Skeletal muscle satellite cell (primary cell): ENCODE results near the gene NDUFB10. TPM values are rescaled to one million over a fixed set of nuclear protein-coding genes. Genes with fewer than 3 reads are reported as not detected.
A peak's percentile ranks its signal among the peaks of the same experiment; 100 is the strongest.

Experiments
- H3K27me3 ChIP-seq: 2 replicates; pipeline ENCODE4 v1.7.0; 2013; ENCODE audit warnings: low read length; ENCODE audit not compliant: control insufficient read depth, insufficient read depth
- H3K36me3 ChIP-seq: 2 replicates; pipeline ENCODE4 v1.7.0; 2013; ENCODE audit warnings: mild to moderate bottlenecking, control low read depth, low read length; ENCODE audit not compliant: insufficient read depth
- H3K4me1 ChIP-seq: 2 replicates; pipeline ENCODE4 v1.7.0; 2013; ENCODE audit warnings: low read length; ENCODE audit not compliant: control insufficient read depth, insufficient read depth
- H3K4me2 ChIP-seq: 2 replicates; pipeline ENCODE4 v1.7.0; 2013; ENCODE audit warnings: mild to moderate bottlenecking, low read length
- H3K4me3 ChIP-seq: 2 replicates; pipeline ENCODE4 v1.7.0; 2013; ENCODE audit warnings: low read length
- H3K9ac ChIP-seq: 2 replicates; pipeline ENCODE4 v1.7.0; 2013; ENCODE audit warnings: mild to moderate bottlenecking, low read depth, low read length, moderate library complexity
- H3K9me3 ChIP-seq: replicated peaks from 2 replicates; pipeline ENCODE4 v1.7.0; 2013; ENCODE audit warnings: mild to moderate bottlenecking, control low read depth, low read length
- small RNA-seq: library from RNA; depleted of rRNA; stranded (forward); fragments of <200 nt; gene quantifications from one replicate; pipeline ENCODE3, GENCODE V24; 2012

Gene NDUFB10

DNA sequence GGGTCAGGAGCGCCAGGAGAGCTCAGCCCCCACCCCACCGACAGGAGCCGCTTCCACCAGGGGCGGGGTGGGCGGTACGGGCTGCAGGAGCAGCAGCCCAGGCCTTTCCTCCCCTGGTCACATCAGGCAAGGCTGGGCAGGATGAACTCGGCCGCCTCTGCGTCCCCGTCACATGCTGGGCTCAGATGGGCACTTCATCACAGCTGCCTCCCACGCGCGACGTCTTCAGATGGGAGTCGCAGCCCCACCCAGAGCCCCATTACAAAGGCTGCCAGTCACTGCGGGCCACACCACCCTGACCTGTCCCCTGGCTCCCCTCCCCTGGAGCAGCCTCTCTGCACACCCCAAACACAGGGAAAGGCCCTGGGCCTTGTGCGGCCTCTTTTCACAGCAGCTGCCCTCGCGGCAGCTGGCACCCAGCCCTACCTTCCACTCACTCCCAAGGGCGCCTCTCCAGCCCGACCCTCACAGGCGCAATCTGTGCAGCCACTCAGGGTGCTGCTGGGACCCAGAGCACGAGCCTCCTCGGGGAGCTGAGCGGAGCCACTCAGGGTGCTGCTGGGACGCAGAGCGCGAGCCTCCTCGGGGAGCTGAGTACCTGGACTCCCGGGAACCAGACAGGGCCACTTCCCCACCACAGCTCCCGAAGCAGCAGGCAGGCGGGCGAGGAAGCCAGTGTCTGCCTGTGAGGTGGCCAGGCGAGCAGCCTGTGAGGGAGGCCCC lies 45.6 kb downstream of the NDUFB10 start:
- H3K9me3 ChIP-seq: no peaks in the 10 kb centered on the region
- peaks cover 35% of the 10 kb centered on the region for H3K36me3 ChIP-seq
- H3K27me3 ChIP-seq: no peaks in the 10 kb centered on the region
- H3K4me1 ChIP-seq: peaks cover 49% of the 10 kb centered on the region
- peak overlapping the region; percentile 66 for H3K4me2 ChIP-seq
- H3K4me3 ChIP-seq: peak overlapping the region; percentile 38
- peak overlapping the region; percentile 39 for H3K9ac ChIP-seq

DNA sequence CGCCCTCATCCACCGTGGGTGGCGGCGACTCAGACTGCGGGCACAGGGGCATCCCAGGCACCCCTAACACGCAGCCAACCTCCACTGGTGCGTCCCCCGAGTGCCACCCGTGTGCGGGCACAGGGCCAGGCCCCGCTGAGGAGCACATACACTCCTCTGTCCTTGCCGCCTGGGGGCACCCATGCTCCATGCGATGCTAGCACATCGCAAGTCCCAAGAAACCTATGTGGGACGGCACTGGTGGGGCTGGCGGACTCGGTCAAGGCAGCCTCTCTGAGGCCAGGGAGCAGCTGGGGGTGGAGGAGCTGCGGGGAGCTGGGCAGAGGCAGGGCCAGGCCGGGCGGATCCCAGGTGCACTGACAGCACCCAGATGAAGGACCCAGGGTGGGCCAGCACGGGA lies 46.3 kb downstream of the NDUFB10 start:
- Histone ChIP-seq H3K9me3 (no peaks in the 10 kb centered on the region), H3K9ac (peak overlapping the region; percentile 39), H3K4me2 (peak overlapping the region; percentile 66), H3K4me1 (peaks cover 56% of the 10 kb centered on the region), H3K4me3 (no peak overlapping the region), H3K27me3 (no peaks in the 10 kb centered on the region), H3K36me3 (peaks cover 30% of the 10 kb centered on the region)

DNA sequence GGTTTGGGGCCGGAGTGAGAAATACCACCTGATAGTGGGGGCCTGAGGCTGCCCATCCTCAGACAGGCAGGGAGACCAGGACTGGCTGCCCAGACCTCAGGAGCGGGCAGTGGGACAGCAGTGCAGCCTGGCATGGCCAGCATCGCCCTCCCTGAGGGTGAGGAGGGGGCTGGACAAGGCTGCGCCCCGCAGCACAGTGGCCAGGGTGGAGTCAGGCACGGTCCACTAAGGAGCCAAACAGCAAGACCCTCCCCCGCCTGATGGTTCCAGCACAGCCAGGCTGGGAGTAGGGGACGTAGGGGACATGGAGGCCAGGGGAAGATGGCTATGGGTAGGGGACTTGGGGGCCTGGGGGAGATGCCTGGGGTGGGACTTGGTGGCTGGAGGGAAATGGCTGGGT lies 47.0 kb downstream of the NDUFB10 start:
- no peak overlapping the region for H3K4me3 ChIP-seq
- H3K9ac ChIP-seq: peak overlapping the region; percentile 4
- no peaks in the 10 kb centered on the region for H3K27me3 ChIP-seq
- peak overlapping the region; percentile 93 for H3K4me2 ChIP-seq
- peaks cover 58% of the 10 kb centered on the region for H3K4me1 ChIP-seq
- no peaks in the 10 kb centered on the region for H3K9me3 ChIP-seq
- H3K36me3 ChIP-seq: peaks cover 24% of the 10 kb centered on the region

DNA sequence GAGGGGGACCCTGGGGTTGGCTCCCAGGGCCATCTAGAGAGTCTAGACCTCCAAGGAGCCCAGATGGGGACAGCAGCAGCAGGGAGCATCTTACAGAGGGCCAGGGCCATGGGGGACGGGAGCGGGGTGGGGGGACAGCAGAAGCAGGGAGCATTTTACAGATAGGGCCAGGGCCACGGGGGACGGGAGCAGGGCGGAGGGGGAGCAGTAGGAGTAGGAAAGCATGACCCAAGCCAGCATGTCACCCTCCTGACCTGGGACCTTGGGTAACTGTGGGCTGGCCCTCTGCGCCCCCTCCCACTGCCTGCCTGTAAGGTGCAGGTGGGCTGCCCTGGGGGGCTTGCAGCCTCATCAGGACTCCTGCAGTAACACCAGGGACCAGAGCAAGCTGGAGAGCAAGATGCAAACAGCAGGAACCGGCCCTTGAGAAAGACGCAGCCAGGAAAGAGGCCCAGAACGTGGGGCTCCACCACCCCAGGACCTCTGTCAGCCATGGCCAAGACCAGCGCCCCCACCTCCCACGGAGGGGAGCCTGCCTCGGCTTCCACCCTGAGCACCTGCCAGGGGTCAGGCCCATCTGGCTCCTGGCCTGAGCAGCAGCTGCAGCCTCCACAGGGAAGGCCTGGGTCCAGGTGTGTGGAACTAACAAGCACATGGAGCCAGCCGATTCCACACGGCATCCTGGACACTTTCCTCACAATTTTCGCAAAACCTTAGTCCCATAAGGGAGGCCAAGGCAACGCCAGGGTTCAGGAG lies 47.9 kb downstream of the NDUFB10 start:
- peak overlapping the region; percentile 95 for H3K9ac ChIP-seq
- no peaks in the 10 kb centered on the region for H3K9me3 ChIP-seq
- no peaks in the 10 kb centered on the region for H3K27me3 ChIP-seq
- peaks cover 58% of the 10 kb centered on the region for H3K4me1 ChIP-seq
- H3K4me3 ChIP-seq: peak overlapping the region; percentile 74
- H3K36me3 ChIP-seq: peaks cover 14% of the 10 kb centered on the region
- peak overlapping the region; percentile 93 for H3K4me2 ChIP-seq

DNA sequence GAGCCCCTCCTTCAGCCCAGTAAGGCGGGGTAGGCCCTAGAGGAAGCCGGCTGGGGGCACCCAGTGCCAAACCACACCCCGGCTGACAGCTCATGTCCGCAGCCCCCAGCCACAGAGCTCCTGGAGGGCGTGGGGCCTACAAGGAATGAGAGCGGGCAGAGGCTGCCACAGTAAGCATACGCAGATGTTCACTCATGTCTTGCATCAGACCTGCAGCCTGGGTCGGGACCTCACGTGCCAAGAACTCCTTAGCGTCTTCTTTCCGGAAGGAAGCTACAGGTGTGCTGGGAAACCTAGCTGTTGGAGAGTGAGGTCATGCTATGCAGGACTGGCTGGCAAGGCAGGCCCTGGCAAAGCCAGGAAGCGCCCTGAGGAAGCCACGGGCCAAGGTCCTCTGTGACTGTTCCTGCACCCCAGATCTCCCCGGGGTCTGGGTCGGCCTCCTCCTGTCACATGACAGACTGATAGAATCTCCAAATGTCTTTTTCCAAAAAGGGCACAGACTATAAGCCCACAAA lies 48.7 kb downstream of the NDUFB10 start:
- Histone ChIP-seq H3K36me3 (peaks cover 6% of the 10 kb centered on the region), H3K27me3 (no peaks in the 10 kb centered on the region), H3K4me1 (peaks cover 58% of the 10 kb centered on the region), H3K9ac (peak overlapping the region; percentile 95), H3K4me2 (peak overlapping the region; percentile 93), H3K4me3 (peak overlapping the region; percentile 74), H3K9me3 (no peaks in the 10 kb centered on the region)

DNA sequence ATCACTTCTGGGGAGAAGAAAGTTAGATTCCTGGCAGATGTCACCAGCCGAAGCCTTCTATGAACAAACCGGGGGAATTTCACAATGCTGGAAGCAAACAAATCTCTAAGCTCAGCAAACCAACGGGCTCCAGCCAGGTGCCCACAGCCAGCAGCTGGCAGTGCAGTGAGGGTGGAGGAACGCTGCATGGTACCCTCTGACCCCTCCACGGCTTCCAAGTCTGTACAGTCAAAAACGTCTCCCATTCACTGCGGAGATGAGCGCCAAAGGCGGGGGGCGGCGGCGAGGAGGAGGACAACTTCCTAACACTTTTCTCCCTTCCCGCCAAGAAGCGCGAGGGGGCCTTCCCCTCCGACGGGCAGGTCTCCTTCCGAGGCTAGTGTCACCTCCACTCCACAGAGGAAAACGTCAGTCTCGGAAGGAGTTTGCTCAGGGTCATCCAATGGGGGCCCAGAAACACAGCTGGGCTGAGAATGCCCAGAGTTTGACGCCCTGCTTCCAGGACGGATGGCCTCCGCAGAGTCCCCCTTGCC lies 49.4 kb downstream of the NDUFB10 start:
- Histone ChIP-seq H3K36me3 (peaks cover under 1% of the 10 kb centered on the region), H3K9me3 (no peaks in the 10 kb centered on the region), H3K4me1 (peaks cover 58% of the 10 kb centered on the region), H3K4me3 (peak overlapping the region; percentile 74), H3K27me3 (no peaks in the 10 kb centered on the region), H3K9ac (peak overlapping the region; percentile 95), H3K4me2 (peak overlapping the region; percentile 93)

DNA sequence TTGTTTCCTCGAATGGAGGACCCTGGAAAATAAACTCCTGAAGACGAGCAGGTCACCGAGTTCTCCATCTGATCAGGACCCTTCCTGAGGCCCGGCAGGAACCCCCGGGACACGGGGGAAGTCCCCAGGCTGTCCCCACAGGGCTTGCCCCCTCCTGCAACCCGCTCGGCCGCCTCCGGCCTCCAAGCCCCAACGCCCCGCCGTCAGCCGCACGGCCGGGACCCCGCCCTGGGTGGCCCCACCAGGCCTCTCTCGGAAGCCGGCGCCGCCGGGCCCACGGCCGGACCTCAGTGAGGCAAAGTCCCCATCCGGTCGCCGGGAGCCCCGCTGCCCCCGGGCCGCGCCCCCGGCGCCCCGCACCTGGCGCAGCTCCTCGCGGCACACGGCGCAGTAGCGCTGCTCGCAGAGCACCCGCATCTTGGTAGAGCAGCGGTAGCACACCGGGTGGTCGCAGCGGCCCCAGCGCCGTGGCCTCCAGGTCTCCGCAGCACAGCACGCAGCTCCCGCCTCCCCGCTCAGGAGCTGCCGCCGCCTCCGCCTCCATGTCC lies 49.9 kb downstream of the NDUFB10 start:
- no peaks in the 10 kb centered on the region for H3K36me3 ChIP-seq
- peaks cover 54% of the 10 kb centered on the region for H3K4me1 ChIP-seq
- H3K4me3 ChIP-seq: peak overlapping the region; percentile 74
- peak overlapping the region; percentile 95 for H3K9ac ChIP-seq
- peak overlapping the region; percentile 93 for H3K4me2 ChIP-seq
- no peaks in the 10 kb centered on the region for H3K27me3 ChIP-seq
- H3K9me3 ChIP-seq: no peaks in the 10 kb centered on the region

DNA sequence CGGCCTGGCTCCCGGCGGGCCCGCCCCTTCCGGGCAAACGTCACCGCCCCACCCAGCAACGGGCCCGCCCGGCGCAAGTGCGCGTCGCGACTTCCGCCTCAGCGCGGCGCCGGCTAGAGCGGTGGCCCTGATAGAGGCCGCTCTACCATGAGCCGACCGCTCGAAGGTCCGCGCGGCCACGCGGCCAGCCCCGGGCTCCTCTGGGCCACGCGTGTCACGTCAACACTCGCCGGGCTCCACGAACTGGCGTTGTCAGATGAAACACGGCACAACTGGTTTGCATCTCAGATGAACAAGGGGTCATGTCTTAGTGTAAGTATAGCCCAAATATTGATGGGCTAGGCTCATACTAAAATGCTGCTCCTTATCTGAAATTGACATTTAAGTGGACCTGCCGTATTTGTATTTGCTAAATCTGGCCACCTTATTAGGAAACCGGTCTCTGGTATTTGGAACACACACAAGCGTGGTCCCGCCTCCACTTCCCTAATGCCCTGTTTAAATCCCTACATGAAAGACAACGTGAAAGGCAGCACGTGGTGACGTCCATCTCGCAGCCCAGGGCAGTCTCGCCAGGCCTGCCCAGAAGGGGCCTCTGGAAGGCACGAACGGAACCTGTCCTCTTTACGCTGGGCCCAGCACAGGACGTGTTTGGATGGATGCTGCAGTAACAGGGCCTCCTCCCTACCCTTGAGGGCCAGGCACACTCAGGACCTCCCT lies 50.6 kb downstream of the NDUFB10 start, which contains the start of gene ZNF598:
TSS of gene ZNF598 (minus strand) at position 31 of the 720 bp plus-strand sequence.
- Histone ChIP-seq H3K4me1 (peaks cover 47% of the 10 kb centered on the region), H3K9me3 (no peaks in the 10 kb centered on the region)

More for the DNA sequence above, 50.6 kb downstream of the NDUFB10 start, which contains the start of gene ZNF598:
- no peaks in the 10 kb centered on the region for H3K36me3 ChIP-seq
- H3K4me3 ChIP-seq: peak within 1 kb of the TSS; percentile 74
- peak within 1 kb of the TSS; percentile 93 for H3K4me2 ChIP-seq
- H3K9ac ChIP-seq: peak within 1 kb of the TSS; percentile 95
- H3K27me3 ChIP-seq: no peaks in the 10 kb centered on the region

Small RNA genes lying within 50 kb of the gene (small RNA-seq; reads per million reads assigned to genes)
- gene AC005363.2: not detected
- gene SNORA10: not detected
- not detected for gene SNORA64
